DMS53 treated with DMSO at 0.1 percent for 48 hours (cell line): Measurements from ENCODE around the gene ECM2.
"Not testable (repeated sequence)": the region's sequence is repeated elsewhere in the genome, so short reads cannot be mapped to it uniquely, and the experiment has no call there.

Experiments used
- DNase-seq: peaks from one replicate; lab custom pipeline; 2025; ENCODE audit not compliant: unreplicated experiment; lab: John Stamatoyannopoulos, UW

The ECM2 gene

DNA sequence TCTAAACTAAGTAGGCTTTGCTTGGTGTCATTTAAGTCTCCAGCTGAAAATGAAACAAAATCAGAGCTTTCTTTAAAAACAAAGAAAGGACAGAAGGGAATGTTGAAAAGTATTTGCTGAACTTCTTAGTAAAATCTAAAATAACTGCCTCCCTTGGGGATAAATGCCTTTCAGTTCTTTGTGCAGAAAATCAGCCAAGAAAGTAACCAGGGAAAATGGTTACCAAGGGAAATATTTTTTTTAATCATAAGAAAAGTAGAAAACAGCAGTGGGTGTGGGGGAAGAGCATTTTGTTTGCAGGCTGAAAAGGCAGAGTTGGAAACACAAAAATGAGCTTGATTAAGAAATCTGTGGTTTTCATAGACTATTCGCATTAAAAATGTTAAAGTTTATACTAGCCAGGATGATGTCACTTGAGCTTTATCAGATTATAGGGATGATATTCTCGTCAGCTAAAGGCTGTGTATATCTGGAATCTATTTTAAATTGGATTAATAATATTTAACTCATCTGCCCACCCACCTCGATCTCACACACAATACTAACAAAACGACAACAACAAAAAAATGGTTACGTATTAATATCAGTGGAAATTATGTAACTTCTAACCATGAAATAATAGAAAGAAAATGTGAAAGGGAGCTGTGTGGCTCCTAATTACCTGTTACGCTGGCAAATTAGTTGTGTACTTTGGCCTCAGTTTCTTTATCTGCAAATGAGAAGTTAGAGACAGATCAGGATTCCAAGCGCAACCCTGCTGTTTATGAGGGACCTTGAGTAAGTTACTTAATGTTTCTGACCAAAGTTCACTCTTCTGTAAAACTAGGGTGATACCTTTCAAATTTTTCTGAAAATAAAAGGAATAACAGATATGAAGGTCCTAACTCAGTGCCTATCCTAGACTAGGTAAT lies at the start of gene ECM2:
TSS of gene ECM2 (minus strand) at position 51 of the 911 bp plus-strand sequence. CDS start 13,124 bp downstream, outside the sequence.
- DNase-seq: no peak

DNA sequence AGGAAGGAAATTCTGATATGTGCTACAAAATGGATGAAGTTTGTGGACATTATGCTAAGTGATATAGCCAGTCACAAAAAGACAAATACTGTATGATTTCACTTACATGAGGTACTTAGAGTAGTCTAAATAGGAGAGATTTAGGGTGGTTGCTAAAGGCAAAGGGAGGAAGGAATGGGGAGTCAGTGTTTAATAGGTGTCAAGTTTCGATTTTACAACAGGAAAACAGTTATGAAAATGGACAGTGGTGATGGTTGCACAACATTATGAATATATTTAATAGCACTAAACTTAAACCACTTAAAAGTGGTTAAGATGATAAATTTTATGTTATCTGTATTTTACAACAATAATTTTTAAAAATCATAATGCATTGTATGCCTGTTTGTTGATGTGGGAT lies 40.4 kb upstream of the ECM2 start:
- no peak for DNase-seq

DNA sequence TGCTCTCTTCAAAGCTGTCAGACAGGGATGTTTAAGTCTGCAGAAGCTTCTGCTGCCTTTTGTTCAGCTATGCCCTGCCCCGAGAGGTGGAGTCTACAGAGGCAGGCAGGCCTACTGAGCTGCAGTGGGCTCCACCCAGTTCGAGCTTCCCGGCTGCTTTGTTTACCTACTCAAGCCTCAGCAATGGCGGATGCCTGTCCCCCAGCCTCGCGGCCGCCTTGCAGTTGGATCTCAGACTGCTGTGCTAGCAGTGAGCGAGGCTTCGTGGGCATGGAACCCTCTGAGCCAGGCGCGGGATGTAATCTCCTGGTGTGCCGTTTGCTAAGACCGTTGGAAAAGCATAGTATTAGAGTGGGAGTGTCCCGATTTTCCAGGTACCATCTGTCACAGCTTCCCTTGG lies 37.8 kb upstream of the ECM2 start:
- DNase-seq: not testable (repeated sequence)

DNA sequence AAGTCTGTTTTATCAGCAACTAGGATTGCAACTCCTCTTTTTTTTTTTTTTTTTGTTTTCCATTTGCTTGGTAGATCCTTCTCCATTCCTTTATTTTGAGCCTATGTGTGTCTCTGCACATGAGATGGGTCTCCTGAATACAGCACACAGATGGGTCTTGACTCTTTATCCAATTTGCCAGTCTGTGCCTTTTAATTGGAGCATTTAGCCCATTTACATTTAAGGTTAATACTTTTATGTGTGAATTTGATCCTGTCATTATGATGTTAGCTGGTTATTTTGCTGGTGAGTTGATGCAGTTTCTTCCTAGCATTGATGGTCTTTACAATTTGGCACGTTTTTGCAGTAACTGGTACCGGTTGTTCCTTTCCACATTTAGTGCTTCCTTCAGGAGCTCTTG lies 36.1 kb upstream of the ECM2 start:
- not testable (repeated sequence) for DNase-seq

DNA sequence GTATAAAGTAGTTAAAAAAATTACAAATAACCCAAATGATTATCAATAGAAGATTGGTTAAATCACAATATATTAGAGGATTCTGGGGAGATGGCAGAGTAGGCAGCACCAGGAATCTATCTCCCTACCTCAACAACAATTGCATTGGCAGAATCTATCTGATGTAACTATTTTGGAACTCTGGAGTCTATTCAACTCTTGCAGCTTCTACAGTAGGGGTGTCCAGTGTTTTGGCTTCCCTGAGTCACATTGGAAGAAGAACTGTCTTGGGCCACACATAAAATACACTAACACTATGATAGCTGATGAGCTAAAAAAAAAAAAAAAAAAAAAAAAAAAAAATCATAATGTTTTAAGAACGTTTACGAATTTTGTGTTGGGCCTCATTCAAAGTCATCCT lies 29.2 kb upstream of the ECM2 start:
- DNase-seq: no peak

DNA sequence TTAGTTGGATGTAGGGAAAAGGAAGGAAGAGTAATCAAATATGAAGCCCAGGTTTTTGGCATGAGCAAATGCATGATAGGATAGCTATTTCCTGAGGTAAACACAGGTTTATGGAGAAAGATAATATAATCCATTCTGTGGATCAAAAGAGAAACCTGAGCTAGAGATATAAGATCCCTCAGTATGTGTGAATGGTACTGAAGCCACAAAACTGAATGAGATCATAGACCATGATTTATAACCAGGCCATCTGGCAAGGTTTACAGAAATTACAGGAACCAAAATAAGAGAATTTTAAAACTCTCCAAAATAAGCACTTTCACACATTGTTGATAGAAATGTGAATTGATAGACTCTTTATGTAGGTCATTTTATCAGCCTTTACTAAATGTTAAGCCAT lies 28.7 kb upstream of the ECM2 start:
- no peak for DNase-seq

DNA sequence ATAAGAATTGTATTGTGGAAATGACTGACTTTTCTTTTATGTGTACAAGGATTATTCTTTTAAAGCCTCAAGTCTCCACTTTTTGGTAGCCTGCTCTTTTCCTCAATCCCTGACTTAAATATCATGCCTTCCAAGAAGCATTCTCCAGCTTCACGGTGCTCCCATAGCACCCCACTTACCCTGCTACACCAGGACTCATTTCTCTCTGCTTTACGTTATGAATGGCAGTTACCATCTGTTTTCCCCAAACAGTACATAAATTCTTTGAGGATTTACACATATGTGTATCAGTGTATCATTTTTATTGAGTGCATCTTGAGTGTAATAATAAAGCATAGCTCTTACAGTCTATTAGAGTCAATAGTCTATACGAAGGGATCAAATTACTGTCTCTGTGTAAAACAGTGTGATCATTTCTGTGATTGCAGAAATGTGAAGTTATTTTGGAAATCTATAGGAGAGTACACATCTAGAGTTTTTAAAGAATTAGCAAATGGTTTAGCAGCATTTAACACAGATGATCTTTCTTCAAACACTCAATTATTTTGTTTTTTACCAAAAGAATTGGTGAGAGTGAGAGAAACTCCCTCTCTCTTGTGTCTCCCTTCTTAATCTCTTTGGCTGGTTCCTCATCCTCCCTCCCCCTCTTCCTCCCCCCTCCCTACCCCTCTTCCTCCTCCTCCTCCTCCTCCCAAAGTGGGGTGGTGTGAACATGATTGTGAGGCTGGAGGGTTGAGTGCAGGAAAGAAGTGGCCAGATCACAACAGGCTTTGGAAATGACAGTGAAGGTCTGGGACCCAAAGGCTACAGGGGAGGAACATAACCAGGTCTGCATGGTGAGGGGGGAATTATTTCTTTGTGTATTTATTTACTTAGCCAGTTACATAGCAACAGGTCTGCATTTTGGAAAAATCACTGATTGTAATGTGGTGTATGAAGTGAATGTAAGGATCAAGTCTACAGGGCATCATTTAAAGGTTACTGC lies 27.6 kb upstream of the ECM2 start:
- DNase-seq: no peak

DNA sequence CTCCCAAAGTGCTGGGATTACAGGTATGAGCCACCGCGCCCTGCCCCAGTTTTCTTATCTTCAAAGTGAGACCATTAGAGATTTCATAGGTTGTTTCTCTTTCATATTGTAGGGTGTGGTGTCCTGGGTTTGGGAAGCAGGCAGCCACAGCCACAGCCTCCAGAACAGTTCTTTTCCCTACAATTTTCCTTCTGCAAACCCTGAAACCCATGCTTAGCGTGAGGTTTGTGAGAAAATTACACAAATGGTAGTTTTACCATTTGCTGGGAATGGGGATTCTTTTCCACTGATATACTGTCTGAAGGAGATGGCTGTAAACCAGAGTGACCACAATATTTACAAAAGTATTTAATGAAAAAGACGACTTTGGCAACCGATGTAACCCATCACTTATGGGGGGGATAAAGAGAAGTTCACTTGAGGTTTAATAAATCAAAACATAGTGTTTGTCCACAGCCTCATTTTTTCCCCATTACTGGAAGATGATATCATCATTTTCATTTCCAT lies 26.7 kb upstream of the ECM2 start:
- DNase-seq: no peak

DNA sequence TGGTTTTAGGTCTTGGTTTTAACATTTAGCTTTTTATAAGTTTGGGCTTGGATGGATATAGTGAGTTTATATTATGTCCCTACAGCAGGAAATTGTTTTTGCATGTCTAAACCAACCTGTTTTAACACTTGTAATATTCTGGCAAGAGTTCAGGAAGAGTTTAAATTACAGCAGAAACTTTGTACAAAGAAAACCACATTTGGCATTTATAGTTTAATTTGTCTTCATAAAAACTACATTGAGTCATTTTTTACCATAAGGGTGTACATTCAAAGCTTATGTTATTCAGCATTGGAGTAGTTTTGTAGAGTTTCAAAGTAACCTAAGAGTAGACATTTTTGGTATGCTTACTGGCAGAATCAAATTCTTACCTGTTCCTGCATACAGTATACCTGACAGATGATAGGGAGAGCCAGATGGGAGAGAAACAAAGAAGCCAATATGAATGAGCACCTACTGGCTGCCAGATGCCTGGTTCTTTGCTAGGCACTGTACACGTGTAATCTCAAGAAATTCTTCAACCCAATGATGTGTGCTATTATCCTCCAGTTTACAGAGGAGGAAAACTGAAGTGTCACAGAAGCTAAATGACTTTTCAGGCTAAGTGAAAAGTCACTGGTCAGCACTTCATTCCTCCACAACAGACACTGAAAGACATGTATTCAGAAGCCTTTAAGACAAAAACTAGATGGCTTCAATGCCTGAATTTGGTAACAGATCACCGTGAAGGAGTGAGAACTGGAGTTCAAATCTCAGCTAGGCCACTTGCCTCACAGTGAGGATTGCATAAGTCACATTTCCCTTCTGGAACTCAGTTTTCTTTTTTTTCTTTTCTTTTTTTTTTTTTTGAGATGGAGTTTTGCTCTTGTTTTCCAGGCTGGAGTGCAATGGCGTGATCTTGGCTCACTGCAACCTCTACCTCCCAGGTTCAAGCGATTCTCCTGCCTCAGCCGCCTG lies 25.9 kb upstream of the ECM2 start:
- DNase-seq: no peak

DNA sequence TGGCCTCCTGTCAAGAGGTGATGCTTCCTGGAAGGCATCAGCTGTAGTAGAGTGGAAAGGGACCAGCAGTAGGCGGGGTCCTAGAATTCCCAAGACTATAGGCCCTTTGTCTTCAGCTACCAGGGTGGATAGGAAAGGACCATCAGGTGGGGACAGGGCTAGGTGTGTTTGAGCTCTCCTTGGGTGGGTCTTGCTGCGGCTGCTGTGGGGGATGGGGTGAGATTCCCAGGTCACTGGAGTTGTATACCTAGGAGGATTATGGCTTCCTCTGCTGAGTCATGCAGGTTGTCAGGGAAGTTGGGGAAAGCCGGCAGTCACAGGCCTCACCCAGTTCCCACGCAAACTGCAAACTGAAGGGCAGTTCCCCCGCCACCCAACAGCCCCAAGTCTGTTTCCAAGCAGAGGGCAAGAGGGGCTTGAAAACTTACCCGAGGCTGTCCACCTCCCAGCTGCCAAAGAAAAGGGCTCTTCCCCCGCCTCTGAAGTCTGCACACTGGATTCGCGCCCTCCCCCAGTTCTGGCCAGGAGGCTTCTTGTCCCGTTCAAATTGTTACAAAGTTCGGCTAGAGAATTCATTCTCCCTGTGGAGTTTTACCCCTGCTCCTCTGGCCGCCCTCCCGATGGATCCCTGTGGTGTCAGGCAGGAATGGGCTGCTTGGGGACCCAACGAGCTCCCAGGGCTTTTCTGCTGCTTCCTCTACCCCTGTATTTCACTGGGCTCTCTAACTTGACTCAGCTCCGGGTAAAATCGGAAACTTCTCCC lies 23.0 kb upstream of the ECM2 start:
- no peak for DNase-seq

DNA sequence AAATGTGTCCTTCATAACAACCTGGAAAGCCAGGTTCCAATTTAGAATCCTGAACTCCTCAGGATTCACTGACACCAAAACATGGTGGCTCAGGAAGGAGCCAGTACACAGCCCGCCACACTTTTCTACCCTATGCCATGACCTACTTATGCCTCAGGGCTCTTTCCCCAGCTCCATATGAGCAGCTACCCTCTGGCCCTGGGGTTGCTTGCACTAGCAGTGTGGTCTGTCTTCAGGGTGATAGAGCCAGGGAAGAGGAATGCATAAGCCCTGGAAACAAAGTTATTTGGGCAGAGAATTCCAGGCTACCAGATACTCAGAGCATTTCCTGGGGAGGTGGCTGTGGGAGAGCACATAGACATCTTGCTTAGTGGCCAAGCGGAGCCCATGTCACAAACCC lies 15.0 kb upstream of the ECM2 start:
- DNase-seq: no peak

DNA sequence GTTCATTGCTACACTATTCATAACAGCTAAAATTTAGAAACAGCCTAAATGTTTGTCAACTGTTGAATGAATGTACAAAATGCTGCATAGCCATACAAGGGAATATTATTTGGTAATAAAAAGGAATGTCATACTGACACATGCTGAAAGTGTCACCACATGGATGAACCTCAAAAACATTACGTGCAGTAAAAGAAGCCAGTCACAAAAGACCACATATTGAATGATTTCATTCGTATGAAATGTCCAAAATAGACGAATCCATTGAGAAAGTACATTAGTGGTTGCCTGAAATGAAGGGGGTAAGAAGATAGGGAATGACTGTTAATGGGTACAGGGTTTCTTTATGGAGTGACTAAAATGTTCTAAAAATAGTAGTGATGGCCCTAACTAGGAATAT lies 11.6 kb upstream of the ECM2 start:
- DNase-seq: no peak

DNA sequence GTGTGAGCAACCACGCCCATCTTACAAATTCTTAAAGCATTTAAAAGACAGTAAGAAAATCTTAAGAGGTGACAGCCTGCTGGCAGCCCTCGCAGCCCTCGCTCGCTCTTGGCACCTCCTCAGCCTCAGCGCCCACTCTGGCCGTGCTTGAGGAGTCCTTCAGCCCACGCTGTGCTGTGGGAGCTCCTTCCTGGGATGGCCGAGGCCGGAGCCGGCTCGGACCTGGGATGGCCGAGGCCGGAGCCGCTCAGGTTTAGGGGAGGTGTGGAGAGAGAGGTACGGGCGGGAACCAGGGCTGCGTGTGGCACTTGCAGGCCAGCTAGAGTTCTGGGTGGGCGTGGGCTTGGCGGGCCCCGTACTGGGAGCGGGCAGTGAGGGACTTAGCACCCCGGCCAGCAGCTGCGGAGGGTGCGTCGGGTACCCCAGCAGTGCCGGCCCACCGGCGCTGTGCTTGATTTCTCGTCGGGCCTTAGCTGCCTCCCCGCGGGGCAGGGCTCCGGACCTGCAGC lies 9.3 kb upstream of the ECM2 start:
- DNase-seq: no peak

DNA sequence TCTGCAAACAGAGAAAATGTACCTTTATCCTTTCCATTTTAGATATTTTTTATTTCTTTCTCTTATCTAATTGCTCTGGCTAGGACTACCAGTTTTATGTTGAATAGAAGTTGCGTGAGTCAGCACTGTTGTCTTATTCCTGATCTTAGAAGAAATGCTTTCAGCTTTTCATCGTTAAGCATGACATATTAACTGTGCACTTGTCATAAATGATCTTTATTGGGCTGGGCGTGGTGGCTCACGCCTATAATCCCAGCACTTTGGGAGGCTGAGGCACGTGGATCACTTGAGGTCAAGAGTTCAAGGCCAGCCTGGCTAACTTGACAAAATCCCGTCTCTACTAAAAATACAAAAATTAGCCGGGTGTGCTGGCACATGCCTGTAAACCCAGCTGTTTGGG lies 8.2 kb upstream of the ECM2 start:
- DNase-seq: no peak

DNA sequence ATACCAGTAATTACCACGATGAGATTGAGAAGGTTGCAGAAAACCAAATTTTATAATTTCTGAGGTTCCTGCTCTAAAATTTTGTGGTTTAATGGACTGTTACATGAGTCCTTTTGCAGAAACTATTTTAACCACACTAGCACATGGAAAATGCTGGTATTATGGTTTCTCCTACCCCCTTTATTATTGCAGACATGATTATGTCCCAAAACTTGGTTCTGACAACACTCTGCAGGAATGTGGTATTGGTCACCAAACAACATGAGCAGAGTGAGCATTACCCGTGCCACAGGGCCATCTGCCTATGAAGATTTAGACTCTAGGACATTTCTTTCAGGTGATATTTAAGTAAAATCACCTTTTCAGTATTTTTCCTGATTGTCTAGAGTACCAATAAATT lies 2.8 kb upstream of the ECM2 start:
- no peak for DNase-seq

DNA sequence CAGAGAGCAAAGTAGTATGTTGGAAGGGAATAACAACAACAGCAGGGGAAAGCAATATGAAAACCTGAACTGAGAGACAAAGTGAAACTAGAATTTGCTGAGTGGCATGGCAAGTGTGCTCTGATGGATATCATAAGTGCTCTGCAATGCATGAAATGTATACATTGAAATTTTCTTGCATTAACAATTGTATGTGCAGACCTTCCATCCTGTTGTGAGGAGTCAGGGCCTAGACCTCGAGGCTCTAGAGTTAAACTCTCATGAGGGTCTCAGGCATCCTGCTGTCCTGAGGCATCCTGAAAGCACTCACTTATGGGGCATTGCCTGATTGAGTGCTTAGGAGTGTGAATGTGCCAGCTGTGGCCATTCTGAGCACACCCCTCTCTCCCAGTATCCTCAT lies 1.1 kb downstream of the ECM2 start:
- no peak for DNase-seq

DNA sequence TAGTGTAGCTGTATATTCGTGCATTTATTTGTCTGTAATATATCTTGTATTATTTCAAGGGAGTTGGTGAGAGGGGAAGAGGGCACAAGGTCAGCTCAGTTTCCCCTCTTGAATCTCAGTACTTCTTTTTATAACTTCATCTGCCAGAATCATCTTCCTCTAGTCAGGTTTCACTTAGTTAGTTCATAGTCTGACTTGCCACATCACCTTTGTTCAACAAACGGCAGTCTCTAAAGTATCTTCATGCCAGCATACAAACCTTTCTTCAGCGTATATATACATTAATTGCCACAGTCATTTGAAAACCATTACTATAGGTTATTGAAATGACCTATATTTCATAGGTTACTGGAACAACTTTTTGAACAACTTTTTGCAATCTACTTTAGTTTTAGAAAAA lies 1.6 kb downstream of the ECM2 start:
- no peak for DNase-seq

DNA sequence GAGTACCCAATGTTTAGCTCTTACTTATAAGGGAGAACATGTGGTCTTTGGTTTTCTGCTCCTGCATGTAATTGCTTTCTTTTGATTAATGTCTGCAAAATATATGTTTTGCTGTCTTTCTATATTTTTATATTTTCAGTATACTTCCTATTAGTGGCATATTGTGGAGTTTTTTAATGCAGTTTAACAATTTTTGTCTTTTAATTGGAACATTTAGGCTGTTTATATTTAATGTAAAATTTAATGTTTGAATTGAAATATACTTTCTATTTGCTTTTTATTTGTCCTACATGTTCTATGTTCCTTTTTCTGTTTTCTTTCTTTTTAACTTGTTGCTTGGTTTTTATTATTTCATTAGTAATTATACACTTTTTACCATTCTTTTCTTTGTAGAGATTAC lies 4.9 kb downstream of the ECM2 start:
- no peak for DNase-seq

DNA sequence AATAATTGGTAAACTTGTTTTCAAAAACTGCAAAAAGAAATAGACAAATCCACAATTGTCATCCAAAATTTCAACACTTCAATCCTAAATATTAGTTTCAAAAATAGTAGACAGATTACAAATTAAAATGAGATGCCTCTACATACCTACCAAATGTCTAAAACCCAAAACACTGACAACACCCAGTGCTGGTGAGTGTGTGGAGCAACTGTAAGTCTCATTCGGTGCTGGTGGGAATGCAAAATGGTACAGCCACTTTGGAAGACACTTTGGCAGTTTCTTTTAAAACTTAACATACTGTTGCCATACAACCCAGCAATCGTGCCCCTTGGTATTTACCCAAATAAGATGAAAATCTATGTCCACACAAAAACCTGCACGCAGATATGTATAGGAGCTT lies 6.7 kb downstream of the ECM2 start:
- DNase-seq: no peak

DNA sequence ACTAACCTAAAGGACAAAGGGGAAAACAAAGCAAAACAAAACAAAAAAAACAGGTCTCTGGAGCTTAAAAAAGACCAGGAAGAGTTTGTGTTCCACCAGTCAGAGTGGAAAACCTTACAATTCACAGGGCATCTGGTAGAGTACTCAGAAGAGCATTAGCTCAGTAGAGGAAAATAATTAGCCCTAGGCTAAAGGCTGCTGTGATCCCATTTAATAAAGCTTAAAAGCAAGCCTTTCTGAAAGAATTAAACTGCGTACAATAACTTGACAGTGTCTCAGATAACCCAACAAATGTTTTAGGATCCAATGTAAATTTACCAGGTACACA lies 7.3 kb downstream of the ECM2 start:
- no peak for DNase-seq
